ENCODE results near the gene PBX3. TPM values are rescaled to one million over a fixed set of nuclear protein-coding genes. Genes with fewer than 3 reads are reported as not detected.

Gene PBX3
- total and polyA plus RNA-seq, 3 donors from 2014 or later = 21.0 to 56.1 (median 48.0) TPM

GRCh38 chr9:125904155-125904851, 157.1 kb downstream of the PBX3 start:
- H3K4me3 ChIP-seq = no peak overlapping the region
- WGBS, 2 donors = 86% methylated on average over 5 of the region's 5 CpGs

GRCh38 chr9:125906144-125906543, 159.0 kb downstream of the PBX3 start:
- H3K27me3 ChIP-seq = no peaks in the 10 kb centered on the region
- no peaks in the 10 kb centered on the region for H3K4me1 ChIP-seq
- no peaks in the 10 kb centered on the region for H3K36me3 ChIP-seq (ENCODE audit: low read depth, missing control alignments)
- H3K9me3 ChIP-seq = no peaks in the 10 kb centered on the region
- TF ChIP-seq POLR2A (IDR thresholded peaks at IDR 0.05) (no peak), CTCF (IDR thresholded peaks at IDR 0.05) (no peak)
- WGBS, 2 donors = 68% methylated on average over 1 of the region's 1 CpG
- intact Hi-C loops (cut with DNase I; ENCODE audit: low total_unique reads) = no loop called here
- no peak for DNase-seq
- H3K27ac ChIP-seq = no peak overlapping the region
- no peak overlapping the region for H3K4me3 ChIP-seq

More at GRCh38 chr9:125904155-125904851, 157.1 kb downstream of the PBX3 start:
- Histone ChIP-seq H3K27ac (no peak overlapping the region), H3K4me1 (no peaks in the 10 kb centered on the region), H3K36me3 (ENCODE audit: low read depth, missing control alignments) (no peaks in the 10 kb centered on the region), H3K27me3 (no peaks in the 10 kb centered on the region), H3K9me3 (no peaks in the 10 kb centered on the region)
- no peak for DNase-seq
- TF ChIP-seq POLR2A (IDR thresholded peaks at IDR 0.05) (no peak), CTCF (IDR thresholded peaks at IDR 0.05) (no peak)
- intact Hi-C loops (cut with DNase I; ENCODE audit: low total_unique reads) = no loop called here

GRCh38 chr9:125906893-125907292, 159.7 kb downstream of the PBX3 start:
- DNase-seq = no peak
- WGBS, 2 donors = 84 to 96% methylated on average over 1 of the region's 1 CpG
- Histone ChIP-seq H3K36me3 (ENCODE audit: low read depth, missing control alignments) (no peaks in the 10 kb centered on the region), H3K4me1 (no peaks in the 10 kb centered on the region), H3K27me3 (no peaks in the 10 kb centered on the region), H3K4me3 (no peak overlapping the region), H3K27ac (no peak overlapping the region), H3K9me3 (no peaks in the 10 kb centered on the region)
- no peak for TF ChIP-seq POLR2A (IDR thresholded peaks at IDR 0.05)
- TF ChIP-seq CTCF (IDR thresholded peaks at IDR 0.05) = no peak
- intact Hi-C loops (cut with DNase I; ENCODE audit: low total_unique reads) = no loop called here

- Histone ChIP-seq H3K36me3 (ENCODE audit: low read depth, missing control alignments) (no peaks in the 10 kb centered on the region), H3K4me3 (no peak overlapping the region), H3K9me3 (no peaks in the 10 kb centered on the region), H3K27ac (no peak overlapping the region), H3K4me1 (no peaks in the 10 kb centered on the region), H3K27me3 (no peaks in the 10 kb centered on the region)
- no peak for DNase-seq
- TF ChIP-seq CTCF (IDR thresholded peaks at IDR 0.05) (no peak), POLR2A (IDR thresholded peaks at IDR 0.05) (no peak)
- WGBS, 2 donors = 86 to 89% methylated on average over 4 of the region's 4 CpGs
- intact Hi-C loops (cut with DNase I; ENCODE audit: low total_unique reads) = no loop called here
These were observed 161.0 kb downstream of the PBX3 start for GRCh38 chr9:125908136-125908535.

GRCh38 chr9:125908966-125909365, 161.8 kb downstream of the PBX3 start:
- DNase-seq = no peak
- Histone ChIP-seq H3K27me3 (no peaks in the 10 kb centered on the region), H3K4me3 (no peak overlapping the region), H3K36me3 (ENCODE audit: low read depth, missing control alignments) (no peaks in the 10 kb centered on the region), H3K4me1 (no peaks in the 10 kb centered on the region), H3K9me3 (no peaks in the 10 kb centered on the region), H3K27ac (no peak overlapping the region)
- WGBS, 2 donors = 87 to 96% methylated on average over 2 of the region's 2 CpGs
- intact Hi-C loops (cut with DNase I; ENCODE audit: low total_unique reads) = no loop called here
- TF ChIP-seq POLR2A (IDR thresholded peaks at IDR 0.05) (no peak), CTCF (IDR thresholded peaks at IDR 0.05) (no peak)
